Measurements from ENCODE around the gene ANK2. TPM values are rescaled to one million over a fixed set of nuclear protein-coding genes. Genes with fewer than 3 reads are reported as not detected.

ANK2 gene
- total RNA-seq, 2 experiments from 2014 or later = 0.36 TPM; not detected in 1

DNA sequence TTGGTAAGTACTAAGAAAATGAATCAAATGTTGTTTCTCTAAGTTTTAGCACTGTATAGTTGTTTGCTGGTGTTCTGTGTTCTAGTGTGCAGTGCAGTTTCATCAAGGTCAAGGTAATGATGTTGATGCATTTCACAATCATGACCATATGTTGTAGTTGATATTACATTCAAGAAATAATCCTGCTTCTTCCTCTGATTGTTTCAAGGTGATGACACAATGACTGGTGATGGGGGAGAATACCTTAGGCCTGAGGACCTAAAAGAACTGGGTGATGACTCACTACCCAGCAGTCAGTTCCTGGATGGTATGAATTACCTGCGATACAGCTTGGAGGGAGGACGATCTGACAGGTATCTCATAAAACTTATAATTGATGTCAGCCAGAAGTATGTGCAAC lies 261.6 kb downstream of the ANK2 start:
- H3K4me3 Mint-ChIP-seq = no peak overlapping the region
- DNase-seq (no peak), ATAC-seq (ENCODE audit: poor library complexity) (no peak)
- H3K4me3 ChIP-seq (ENCODE audit: low read length) = no peak overlapping the region
- H3K36me3 Mint-ChIP-seq (ENCODE audit: low read depth) = no peaks in the 10 kb centered on the region
- H3K9me3 Mint-ChIP-seq = no peaks in the 10 kb centered on the region
- H3K27ac ChIP-seq (ENCODE audit: low read depth in 1 of 2, low read length in 2 of 2) = no peak overlapping the region
- no peaks in the 10 kb centered on the region for H3K4me1 Mint-ChIP-seq (ENCODE audit: low read depth)
- TF ChIP-seq, protein P1, sequence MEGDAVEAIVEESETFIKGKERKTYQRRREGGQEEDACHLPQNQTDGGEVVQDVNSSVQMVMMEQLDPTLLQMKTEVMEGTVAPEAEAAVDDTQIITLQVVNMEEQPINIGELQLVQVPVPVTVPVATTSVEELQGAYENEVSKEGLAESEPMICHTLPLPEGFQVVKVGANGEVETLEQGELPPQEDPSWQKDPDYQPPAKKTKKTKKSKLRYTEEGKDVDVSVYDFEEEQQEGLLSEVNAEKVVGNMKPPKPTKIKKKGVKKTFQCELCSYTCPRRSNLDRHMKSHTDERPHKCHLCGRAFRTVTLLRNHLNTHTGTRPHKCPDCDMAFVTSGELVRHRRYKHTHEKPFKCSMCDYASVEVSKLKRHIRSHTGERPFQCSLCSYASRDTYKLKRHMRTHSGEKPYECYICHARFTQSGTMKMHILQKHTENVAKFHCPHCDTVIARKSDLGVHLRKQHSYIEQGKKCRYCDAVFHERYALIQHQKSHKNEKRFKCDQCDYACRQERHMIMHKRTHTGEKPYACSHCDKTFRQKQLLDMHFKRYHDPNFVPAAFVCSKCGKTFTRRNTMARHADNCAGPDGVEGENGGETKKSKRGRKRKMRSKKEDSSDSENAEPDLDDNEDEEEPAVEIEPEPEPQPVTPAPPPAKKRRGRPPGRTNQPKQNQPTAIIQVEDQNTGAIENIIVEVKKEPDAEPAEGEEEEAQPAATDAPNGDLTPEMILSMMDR (IDR thresholded peaks at IDR 0.05) = no peak
- no peak overlapping the region for H3K27ac Mint-ChIP-seq
- H3K27me3 ChIP-seq (ENCODE audit: control insufficient read depth in 1 of 2, insufficient read depth in 2 of 2, low read length in 2 of 2) = no peaks in the 10 kb centered on the region
- CTCF ChIA-PET = no interaction called here
- intact Hi-C loops (cut with DNase I, micrococcal nuclease) = no loop called here
- POLR2A ChIA-PET = no interaction called here
- H3K9me3 ChIP-seq (ENCODE audit: control insufficient read depth in 1 of 2, insufficient read depth in 1 of 2, low read length in 2 of 2) = no peaks in the 10 kb centered on the region
- H3K27me3 Mint-ChIP-seq = no peaks in the 10 kb centered on the region
- H3K36me3 ChIP-seq (ENCODE audit: insufficient read depth, low read length) = no peaks in the 10 kb centered on the region
- no peaks in the 10 kb centered on the region for H3K4me1 ChIP-seq (ENCODE audit: insufficient read depth, low read length)

- ChIA-PET POLR2A (no interaction called here), CTCF (no interaction called here)
- no peaks in the 10 kb centered on the region for H3K27me3 ChIP-seq (ENCODE audit: control insufficient read depth in 1 of 2, insufficient read depth in 2 of 2, low read length in 2 of 2)
- H3K9me3 Mint-ChIP-seq = no peaks in the 10 kb centered on the region
- no peaks in the 10 kb centered on the region for H3K36me3 ChIP-seq (ENCODE audit: insufficient read depth, low read length)
- no peaks in the 10 kb centered on the region for H3K27me3 Mint-ChIP-seq
- TF ChIP-seq, protein P1 (IDR thresholded peaks at IDR 0.05) = no peak
- no peak for DNase-seq
- H3K27ac Mint-ChIP-seq = no peak overlapping the region
- ATAC-seq (ENCODE audit: poor library complexity) = no peak
- H3K4me1 ChIP-seq (ENCODE audit: insufficient read depth, low read length) = peaks cover 2% of the 10 kb centered on the region
- intact Hi-C loops (cut with DNase I, micrococcal nuclease) = no loop called here
- no peak overlapping the region for H3K27ac ChIP-seq (ENCODE audit: low read depth in 1 of 2, low read length in 2 of 2)
- no peak overlapping the region for H3K4me3 ChIP-seq (ENCODE audit: low read length)
- H3K4me1 Mint-ChIP-seq (ENCODE audit: low read depth) = peaks cover 9% of the 10 kb centered on the region
- H3K4me3 Mint-ChIP-seq = no peak overlapping the region
- no peaks in the 10 kb centered on the region for H3K9me3 ChIP-seq (ENCODE audit: control insufficient read depth in 1 of 2, insufficient read depth in 1 of 2, low read length in 2 of 2)
- no peaks in the 10 kb centered on the region for H3K36me3 Mint-ChIP-seq (ENCODE audit: low read depth)
These were observed 263.1 kb downstream of the ANK2 start for GRCh38 chr4:113312529-113312928.

GRCh38 chr4:113314426-113314825 lies 265.0 kb downstream of the ANK2 start:
- Mint-ChIP-seq H3K27ac (no peak overlapping the region), H3K9me3 (no peaks in the 10 kb centered on the region), H3K36me3 (ENCODE audit: low read depth) (no peaks in the 10 kb centered on the region), H3K4me3 (no peak overlapping the region), H3K4me1 (ENCODE audit: low read depth) (peaks cover 12% of the 10 kb centered on the region), H3K27me3 (no peaks in the 10 kb centered on the region)
- no peaks in the 10 kb centered on the region for H3K27me3 ChIP-seq (ENCODE audit: control insufficient read depth in 1 of 2, insufficient read depth in 2 of 2, low read length in 2 of 2)
- no peaks in the 10 kb centered on the region for H3K36me3 ChIP-seq (ENCODE audit: insufficient read depth, low read length)
- TF ChIP-seq, protein P1 (IDR thresholded peaks at IDR 0.05) = no peak
- H3K4me3 ChIP-seq (ENCODE audit: low read length) = no peak overlapping the region
- H3K27ac ChIP-seq (ENCODE audit: low read depth in 1 of 2, low read length in 2 of 2) = no peak overlapping the region
- ChIA-PET CTCF (no interaction called here), POLR2A (no interaction called here)
- no peak for DNase-seq
- ATAC-seq (ENCODE audit: poor library complexity) = no peak
- peaks cover 2% of the 10 kb centered on the region for H3K4me1 ChIP-seq (ENCODE audit: insufficient read depth, low read length)
- H3K9me3 ChIP-seq (ENCODE audit: control insufficient read depth in 1 of 2, insufficient read depth in 1 of 2, low read length in 2 of 2) = no peaks in the 10 kb centered on the region
- intact Hi-C loops (cut with DNase I, micrococcal nuclease) = no loop called here

Data from CD4-positive, alpha-beta T cell (primary cell).